Right lung (tissue), 5 donors: Measurements from ENCODE around the gene ARPP21. TPM values are rescaled to one million over a fixed set of nuclear protein-coding genes. Genes with fewer than 3 reads are reported as not detected.
A peak's percentile ranks its signal among the peaks of the same experiment; 100 is the strongest.
"Not testable (repeated sequence)": the region's sequence is repeated elsewhere in the genome, so short reads cannot be mapped to it uniquely, and the experiment has no call there.

Source experiments
- DNase-seq, 2 donors: peaks; one replicate each; pipeline ENCODE4 v3.0.0-alpha.2; 2013
- polyA plus RNA-seq, 5 donors: library from polyadenylated mRNA; unstranded; fragments of 120-200 nt; gene quantifications; one replicate each; pipeline versions ENCODE4 v1.2.1 to v1.2.3, GENCODE V29; 2013; ENCODE audit warnings: inconsistent platforms in 1 of 5, low replicate concordance in 1 of 5; ENCODE audit not compliant: insufficient read length in 5 of 5, insufficient read depth in 1 of 5

Gene ARPP21
- polyA plus RNA-seq, 5 donors: 0.20 to 6.4 (median 0.45) TPM; not detected in 1

DNA sequence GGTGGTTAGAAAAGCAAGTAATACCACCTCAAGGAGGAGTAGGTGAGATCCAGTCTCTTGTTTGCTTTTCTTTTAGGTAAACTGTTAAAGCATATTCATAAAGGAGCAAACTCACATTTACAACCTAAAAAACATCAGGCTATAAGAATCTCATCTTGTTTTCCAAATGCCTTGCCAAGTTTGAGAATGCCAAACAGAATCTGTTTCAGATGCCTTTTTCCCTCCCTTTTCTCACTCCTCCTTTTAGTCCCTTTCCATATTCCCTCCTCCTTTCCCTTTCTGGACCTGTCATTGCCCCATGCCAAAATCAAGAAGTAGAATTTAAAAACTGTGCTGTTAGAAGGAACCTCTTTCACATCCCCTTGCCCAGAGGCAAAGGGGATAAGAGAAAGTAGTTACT, 140.3 kb downstream of the ARPP21 start:
- no peak for DNase-seq

DNA sequence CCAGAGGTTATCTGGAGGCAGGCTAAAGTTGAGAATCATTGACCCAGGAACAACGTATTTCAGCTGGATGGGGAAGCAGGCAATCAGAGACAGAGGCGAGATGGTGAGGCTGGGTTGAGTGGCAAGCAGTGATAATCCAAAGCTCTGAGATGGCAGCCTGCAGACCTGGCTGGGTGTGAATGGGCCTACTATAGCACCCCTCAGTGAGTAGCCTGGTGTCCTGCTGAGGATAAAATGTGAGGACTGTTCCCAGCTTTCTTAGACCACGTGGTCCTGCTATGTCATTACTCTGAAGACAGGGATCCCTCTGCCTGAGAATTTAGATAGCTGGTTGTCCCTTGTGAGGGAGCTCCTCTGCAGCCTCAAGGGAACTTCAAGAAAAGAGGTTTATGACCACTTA, 141.5 kb downstream of the ARPP21 start:
- DNase-seq: no peak

DNA sequence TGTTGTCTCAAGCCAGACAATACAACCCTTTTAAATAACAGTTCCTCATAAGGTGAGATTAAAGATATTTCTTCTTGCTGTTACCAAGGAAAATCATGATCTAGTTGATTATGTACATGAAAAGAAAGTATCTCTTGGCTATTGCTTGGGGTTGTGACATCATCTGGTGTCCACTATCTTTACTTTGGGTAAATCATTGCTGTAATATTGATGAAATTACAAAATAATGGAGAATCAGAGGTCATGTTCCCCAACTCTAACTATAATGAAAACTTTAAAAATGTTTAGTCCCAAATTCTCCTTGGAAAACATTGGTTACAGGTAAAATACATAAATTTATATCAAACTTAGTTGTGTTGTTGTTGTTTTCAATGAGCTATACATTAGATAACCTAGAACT, 142.2 kb downstream of the ARPP21 start:
- DNase-seq: no peak

DNA sequence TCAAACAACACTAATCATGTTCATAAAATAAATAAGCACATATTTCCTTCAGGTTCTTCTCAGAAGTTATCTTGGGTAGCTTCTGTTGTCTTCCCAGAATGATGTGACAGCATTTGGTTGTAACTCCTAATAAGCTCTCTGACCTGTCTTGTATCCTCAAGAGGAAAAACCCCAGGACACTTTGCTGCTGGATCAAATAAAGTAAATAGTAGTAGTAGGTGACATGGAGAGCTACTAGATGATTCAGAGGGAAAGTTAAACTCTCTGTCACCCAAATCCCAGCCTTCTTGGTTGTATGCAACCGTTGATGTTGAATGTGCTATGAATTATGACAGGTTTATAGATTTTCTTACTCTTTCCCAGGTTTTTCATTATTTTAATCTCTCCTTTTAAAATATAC, 143.0 kb downstream of the ARPP21 start:
- DNase-seq: no peak

DNA sequence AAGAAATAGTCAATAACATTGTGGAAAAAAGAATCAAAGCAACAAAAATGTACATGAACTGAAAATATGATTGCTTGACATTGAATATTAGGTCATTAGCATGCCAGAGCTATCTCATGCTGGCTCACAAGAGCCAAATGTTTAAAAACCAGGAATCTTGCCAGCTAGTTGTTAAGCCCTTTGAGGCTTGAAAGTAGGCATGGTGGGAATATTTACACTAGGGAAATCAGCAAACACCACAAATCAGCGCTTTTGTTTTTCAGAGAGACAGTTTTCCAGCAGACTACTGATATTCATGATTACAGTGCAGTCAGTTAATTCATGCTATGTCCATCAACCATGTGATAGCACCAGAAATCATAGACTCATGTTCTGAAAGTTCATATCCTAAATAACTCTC, 144.8 kb downstream of the ARPP21 start:
- no peak for DNase-seq

DNA sequence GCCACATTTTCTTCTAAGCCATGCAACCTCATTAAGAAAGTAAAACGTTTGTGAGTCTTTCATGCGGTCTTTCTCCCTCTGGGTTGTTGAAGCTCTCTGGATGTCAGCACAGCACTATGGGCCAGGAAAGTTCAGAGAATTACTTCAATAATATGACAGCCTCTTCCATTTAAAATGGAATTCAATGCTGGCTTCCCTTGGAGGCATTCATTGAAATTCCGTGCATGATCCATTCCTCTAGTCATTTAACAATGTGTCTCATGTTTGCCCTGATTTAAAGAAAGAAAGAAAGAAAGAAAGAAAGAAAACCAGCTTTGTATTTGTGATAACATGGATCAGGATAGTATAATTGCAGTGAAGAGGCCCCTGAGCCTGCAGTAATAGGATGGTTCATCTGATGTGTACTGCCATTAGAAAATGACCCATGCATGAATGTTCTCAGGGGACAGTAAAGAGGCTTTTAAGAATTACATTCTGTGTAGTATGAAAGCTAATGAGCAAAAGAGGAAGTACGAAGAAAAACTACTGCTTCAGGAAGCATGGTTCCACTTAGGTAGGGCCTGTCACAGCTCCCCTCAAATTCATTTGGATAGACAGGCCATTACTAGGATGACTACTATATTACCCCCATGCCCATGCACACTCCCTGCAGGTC, 146.0 kb downstream of the ARPP21 start:
- DNase-seq: no peak

DNA sequence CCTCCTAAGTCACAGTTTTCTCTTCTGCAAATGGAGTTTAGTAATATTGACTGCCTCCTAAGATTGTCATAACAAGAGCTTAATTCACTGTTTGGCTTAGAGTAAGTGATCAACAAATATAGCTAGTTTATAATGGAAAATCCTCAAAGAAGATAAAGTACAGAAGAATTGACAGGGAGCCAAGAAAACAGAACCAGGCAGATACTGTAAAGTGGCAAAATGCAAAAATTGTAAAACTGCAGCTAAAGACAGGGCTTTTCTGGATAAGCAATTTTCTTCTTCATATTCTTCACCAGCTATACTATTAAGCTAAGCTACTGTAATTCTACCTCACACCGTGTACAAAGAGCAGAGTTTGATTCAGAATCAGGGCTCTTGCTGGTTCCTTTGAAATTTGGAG, 148.6 kb downstream of the ARPP21 start:
- DNase-seq: no peak

DNA sequence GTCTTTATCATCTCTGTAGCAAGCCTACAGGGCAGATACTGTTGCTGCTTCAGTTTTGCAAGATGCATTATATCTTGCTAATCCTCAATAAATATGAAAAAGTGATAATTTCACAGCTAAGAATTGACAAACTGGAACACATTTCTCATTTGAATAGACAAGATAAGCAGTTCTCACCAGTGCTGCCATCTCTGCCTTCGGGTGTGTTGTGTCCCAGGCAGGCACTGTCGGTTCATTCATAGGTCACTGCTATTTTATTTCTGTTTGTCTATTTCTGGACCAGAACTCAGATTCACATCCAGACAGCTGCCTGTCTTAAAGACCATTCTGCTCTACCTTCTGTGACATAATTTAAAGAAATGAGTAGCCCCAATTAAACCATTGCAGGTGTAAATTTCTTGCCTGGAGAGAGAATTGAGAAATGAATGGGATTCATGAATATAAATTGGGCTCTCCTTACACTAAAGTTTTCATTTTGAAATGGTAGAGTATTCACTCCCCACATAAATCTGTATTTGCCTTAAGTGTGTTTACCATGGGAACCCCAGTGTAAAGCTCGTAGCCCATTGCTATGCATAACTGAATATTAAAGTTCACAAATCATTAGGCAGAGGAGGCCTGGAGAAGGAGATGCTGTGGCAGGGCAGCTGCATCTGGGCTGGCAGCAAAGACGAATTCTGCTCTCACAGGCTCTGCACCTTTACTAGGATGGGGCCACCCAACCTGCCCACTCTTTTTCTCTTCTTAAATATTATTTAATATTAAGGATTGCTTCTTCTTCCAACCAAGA, 149.9 kb downstream of the ARPP21 start:
- no peak for DNase-seq

DNA sequence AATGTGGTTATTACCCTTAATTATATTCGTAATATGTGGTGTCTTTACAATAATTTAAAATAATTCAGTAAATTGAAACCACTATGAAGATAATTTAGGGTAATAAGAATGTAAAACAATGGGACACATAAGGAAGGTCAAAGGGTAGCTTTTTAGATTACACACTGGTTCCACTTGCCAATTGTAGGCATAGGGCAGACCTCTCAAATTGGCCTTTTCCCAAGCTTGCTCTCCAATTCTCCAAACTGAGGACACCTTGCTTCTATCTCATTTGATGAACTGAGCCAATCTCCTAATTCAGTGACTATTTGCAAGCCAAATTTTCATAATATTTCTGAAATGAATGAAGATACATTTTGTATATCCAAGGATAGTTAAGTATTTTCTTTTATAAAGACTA, 151.4 kb downstream of the ARPP21 start:
- DNase-seq: no peak

DNA sequence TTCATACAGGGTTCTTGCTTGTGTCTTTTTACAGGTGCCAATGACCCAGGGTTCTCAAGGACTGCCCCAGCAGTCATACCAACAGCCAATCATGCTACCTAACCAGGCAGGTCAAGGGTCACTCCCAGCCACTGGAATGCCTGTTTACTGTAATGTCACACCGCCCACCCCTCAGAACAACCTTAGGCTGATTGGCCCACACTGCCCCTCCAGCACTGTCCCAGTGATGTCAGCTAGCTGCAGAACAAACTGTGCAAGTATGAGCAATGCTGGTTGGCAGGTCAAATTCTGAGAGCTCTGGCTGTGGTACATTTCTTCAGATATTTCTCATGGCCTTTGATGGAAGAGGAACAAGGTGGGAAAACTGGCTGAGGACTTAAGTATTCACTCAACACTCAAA, 154.3 kb downstream of the ARPP21 start:
- DNase-seq: no peak

DNA sequence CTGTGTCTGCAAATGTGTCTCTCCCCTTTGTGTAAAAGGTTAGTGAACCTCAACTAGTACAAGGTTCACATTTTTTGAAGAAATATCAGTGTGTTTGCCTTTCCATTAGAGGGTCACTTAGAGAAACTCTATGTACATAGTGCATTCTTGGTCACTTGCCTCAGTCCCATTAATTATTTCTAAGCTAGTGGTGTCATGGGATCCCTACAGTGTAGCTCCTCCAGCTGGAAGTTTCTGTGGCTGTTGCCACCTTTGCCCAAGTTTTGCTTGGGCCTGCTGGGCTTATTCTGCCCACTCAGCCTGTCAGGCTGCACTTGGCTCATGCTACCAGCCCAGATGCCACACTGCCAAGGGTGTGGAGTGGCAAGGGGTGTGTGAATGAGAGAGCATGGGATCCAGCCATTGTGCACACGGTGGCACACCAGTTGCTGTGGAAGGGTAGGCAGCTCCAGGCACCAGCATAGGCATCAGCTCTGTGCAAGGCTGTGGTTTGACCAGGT, 161.7 kb downstream of the ARPP21 start:
- DNase-seq: peak in 1 of 2 donors; percentile 2

DNA sequence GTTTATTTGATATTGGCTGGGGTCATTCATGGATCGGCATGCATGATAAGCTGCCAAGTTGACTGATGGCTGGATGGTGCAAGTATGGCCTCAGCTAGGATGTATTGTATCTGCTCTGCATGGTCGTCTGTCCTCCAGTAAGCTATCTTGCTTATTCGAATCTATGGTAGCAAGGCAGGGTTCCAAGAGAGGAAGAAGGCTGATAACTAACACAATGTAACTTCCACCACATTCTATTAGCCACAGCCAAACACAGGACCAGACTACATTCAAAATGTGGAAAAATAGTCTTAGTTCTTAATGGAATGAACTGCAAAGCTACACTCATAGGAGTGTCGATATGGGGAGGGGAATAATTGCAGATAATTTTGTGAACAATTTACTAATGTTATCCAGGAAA, 175.2 kb downstream of the ARPP21 start:
- DNase-seq: no peak

DNA sequence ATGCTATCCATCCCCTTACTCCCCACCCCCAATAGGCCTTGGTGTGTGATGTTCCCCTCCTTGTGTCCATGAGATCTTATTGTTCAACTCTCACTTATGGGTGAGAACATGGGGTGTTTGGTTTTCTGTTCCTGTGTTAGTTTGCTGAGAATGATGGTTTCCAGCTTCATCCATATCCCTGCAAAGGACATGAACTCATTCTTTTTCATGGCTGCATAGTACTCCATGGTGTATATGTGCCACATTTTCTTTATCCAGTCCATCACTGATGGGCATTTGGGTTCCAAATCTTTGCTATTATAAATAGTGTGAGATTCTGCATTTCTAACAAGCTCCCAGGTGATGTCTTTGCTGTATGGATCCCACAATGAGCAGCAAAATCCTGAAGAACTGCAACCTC, 176.5 kb downstream of the ARPP21 start:
- DNase-seq: not testable (repeated sequence)

DNA sequence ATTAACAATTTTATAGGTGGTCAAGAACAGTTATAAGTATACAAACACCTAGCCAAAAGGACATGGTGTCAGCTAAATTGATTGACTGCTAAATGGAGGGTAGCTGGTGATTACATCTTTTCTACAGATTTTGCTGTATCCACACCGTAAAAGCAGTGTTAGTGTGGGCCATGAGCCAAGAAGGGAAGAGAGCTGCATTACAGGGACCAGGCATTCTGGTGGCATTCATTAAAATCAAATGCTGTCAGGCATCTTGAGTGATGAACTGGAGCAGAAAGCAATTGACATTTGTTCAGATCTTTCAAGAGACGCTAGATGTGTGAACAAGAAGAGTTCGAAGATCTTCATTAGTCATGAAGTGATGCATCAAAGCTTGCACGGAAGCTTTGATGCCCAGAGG, 177.9 kb downstream of the ARPP21 start:
- DNase-seq: no peak

DNA sequence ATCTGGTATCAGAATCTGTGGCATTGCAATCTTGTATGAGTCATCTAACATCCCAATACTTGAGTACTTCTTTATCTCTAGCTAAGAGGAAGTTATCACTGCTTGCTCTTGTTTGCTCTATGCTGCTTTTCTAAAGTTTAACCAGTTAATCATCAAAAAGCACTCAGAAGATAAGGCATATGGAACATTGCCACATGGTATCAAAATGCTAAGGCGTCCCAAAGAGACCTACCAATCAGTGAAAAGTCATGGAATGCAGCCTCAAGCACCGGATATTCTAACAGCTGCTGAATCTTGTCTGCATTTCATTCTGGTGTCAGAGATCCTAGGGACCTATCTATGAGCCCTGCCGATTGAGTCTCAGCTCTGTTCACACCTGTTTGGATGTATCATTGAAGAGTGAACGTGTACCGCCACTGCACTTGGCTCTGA, 192.8 kb downstream of the ARPP21 start:
- no peak for DNase-seq
